ENCODE measurements around the gene COG3.

DNA sequence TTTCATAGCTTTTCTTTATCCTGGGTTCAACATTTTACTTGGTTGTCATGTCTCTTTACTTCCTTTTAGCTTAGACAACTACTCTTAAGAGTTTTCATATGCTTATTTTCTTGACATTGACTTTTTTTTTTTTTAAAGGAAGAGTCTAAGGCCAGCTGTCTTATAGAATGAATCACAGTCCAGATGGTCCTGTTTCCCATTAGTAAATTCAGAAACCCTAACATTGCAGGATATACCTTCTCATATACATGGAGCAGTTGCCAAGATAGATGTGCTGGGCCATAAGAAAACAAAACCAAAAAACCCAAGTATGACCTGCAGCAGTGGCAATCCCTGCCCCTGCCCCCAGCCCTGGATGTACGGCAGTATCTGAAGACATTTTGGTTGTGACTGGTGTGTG is 72.8 kb downstream of the COG3 start:
- TF ChIP-seq, protein P1, sequence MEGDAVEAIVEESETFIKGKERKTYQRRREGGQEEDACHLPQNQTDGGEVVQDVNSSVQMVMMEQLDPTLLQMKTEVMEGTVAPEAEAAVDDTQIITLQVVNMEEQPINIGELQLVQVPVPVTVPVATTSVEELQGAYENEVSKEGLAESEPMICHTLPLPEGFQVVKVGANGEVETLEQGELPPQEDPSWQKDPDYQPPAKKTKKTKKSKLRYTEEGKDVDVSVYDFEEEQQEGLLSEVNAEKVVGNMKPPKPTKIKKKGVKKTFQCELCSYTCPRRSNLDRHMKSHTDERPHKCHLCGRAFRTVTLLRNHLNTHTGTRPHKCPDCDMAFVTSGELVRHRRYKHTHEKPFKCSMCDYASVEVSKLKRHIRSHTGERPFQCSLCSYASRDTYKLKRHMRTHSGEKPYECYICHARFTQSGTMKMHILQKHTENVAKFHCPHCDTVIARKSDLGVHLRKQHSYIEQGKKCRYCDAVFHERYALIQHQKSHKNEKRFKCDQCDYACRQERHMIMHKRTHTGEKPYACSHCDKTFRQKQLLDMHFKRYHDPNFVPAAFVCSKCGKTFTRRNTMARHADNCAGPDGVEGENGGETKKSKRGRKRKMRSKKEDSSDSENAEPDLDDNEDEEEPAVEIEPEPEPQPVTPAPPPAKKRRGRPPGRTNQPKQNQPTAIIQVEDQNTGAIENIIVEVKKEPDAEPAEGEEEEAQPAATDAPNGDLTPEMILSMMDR (IDR thresholded peaks at IDR 0.05 in 2 of 3, conservative IDR thresholded peaks at IDR 0.05 in 1 of 3; ENCODE audit: control insufficient read depth in 2 of 3, extremely low read depth in 1 of 3, insufficient read depth in 1 of 3, low read depth in 3 of 3, low read length in 3 of 3) = no peak
- TF ChIP-seq SREBF1 (IDR thresholded peaks at IDR 0.05; ENCODE audit: low read length) (no peak), PML (IDR thresholded peaks at IDR 0.05; ENCODE audit: low read length) (no peak), NRF1 (conservative IDR thresholded peaks at IDR 0.05; ENCODE audit: low read depth, low read length) (no peak), SPI1 (IDR thresholded peaks at IDR 0.05; ENCODE audit: borderline replicate concordance, insufficient read depth, low read depth, low read length) (no peak), HCFC1 (IDR thresholded peaks at IDR 0.05; ENCODE audit: low read length) (no peak), FOXM1 (IDR thresholded peaks at IDR 0.05; ENCODE audit: low read depth, low read length) (no peak), MXI1 (IDR thresholded peaks at IDR 0.05; ENCODE audit: low read depth, low read length) (no peak), YY1 (IDR thresholded peaks at IDR 0.05; ENCODE audit: low read depth, low read length) (no peak), NR2F1 (conservative IDR thresholded peaks at IDR 0.05) (no peak)
- TF ChIP-seq, protein P2, sequence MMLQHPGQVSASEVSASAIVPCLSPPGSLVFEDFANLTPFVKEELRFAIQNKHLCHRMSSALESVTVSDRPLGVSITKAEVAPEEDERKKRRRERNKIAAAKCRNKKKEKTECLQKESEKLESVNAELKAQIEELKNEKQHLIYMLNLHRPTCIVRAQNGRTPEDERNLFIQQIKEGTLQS (IDR thresholded peaks at IDR 0.05; ENCODE audit: borderline replicate concordance, extremely low read depth, low read depth, low read length) = no peak
- TF ChIP-seq, protein P3, sequence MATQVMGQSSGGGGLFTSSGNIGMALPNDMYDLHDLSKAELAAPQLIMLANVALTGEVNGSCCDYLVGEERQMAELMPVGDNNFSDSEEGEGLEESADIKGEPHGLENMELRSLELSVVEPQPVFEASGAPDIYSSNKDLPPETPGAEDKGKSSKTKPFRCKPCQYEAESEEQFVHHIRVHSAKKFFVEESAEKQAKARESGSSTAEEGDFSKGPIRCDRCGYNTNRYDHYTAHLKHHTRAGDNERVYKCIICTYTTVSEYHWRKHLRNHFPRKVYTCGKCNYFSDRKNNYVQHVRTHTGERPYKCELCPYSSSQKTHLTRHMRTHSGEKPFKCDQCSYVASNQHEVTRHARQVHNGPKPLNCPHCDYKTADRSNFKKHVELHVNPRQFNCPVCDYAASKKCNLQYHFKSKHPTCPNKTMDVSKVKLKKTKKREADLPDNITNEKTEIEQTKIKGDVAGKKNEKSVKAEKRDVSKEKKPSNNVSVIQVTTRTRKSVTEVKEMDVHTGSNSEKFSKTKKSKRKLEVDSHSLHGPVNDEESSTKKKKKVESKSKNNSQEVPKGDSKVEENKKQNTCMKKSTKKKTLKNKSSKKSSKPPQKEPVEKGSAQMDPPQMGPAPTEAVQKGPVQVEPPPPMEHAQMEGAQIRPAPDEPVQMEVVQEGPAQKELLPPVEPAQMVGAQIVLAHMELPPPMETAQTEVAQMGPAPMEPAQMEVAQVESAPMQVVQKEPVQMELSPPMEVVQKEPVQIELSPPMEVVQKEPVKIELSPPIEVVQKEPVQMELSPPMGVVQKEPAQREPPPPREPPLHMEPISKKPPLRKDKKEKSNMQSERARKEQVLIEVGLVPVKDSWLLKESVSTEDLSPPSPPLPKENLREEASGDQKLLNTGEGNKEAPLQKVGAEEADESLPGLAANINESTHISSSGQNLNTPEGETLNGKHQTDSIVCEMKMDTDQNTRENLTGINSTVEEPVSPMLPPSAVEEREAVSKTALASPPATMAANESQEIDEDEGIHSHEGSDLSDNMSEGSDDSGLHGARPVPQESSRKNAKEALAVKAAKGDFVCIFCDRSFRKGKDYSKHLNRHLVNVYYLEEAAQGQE (IDR thresholded peaks at IDR 0.05; ENCODE audit: low read depth, low read length) = no peak
- TF ChIP-seq, protein P4, sequence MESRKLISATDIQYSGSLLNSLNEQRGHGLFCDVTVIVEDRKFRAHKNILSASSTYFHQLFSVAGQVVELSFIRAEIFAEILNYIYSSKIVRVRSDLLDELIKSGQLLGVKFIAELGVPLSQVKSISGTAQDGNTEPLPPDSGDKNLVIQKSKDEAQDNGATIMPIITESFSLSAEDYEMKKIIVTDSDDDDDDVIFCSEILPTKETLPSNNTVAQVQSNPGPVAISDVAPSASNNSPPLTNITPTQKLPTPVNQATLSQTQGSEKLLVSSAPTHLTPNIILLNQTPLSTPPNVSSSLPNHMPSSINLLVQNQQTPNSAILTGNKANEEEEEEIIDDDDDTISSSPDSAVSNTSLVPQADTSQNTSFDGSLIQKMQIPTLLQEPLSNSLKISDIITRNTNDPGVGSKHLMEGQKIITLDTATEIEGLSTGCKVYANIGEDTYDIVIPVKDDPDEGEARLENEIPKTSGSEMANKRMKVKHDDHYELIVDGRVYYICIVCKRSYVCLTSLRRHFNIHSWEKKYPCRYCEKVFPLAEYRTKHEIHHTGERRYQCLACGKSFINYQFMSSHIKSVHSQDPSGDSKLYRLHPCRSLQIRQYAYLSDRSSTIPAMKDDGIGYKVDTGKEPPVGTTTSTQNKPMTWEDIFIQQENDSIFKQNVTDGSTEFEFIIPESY (IDR thresholded peaks at IDR 0.05) = no peak
- TF ChIP-seq, protein P5, sequence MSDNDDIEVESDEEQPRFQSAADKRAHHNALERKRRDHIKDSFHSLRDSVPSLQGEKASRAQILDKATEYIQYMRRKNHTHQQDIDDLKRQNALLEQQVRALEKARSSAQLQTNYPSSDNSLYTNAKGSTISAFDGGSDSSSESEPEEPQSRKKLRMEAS (IDR thresholded peaks at IDR 0.05; ENCODE audit: low read depth, low read length) = no peak
